Naive B cell (primary cell): ENCODE data around the gene CPLX3. TPM values are rescaled to one million over a fixed set of nuclear protein-coding genes. Genes with fewer than 3 reads are reported as not detected.
A peak's percentile ranks its signal among the peaks of the same experiment; 100 is the strongest.

ENCODE experiments used
- ATAC-seq, 2 donors: fragments of 150-1000 bp; cut with Tn5 transposase; 2 replicates each; pipeline ENCODE4 v1.10.0; 2021; ENCODE audit warnings: low read depth in 2 of 2, mild to moderate bottlenecking in 2 of 2, moderate library complexity in 2 of 2
- DNase-seq: peaks from one replicate; pipeline ENCODE4 v3.0.0; 2022
- H3K27ac Mint-ChIP-seq, 6 donors: one replicate each; pipeline ENCODE4 v1.8.0; 2020 to 2022; ENCODE audit warnings: mild to moderate bottlenecking in 6 of 6, mixed read lengths in 6 of 6, moderate library complexity in 5 of 6, inconsistent platforms in 2 of 6
- H3K27me3 Mint-ChIP-seq, 3 donors: one replicate each; pipeline ENCODE4 v1.8.0; 2021 to 2022; ENCODE audit warnings: mixed read lengths in 3 of 3, mild to moderate bottlenecking in 1 of 3
- H3K36me3 Mint-ChIP-seq, 2 donors: one replicate each; pipeline ENCODE4 v1.8.0; 2020 to 2022; ENCODE audit warnings: mixed read lengths in 2 of 2, inconsistent platforms in 1 of 2, mild to moderate bottlenecking in 1 of 2
- H3K4me1 Mint-ChIP-seq, 3 donors: one replicate each; pipeline ENCODE4 v1.8.0; 2020 to 2022; ENCODE audit warnings: mixed read lengths in 3 of 3, inconsistent platforms in 1 of 3, mild to moderate bottlenecking in 1 of 3, moderate library complexity in 1 of 3
- H3K4me3 Mint-ChIP-seq, 8 donors: one replicate each; pipeline ENCODE4 v1.8.0; 2020 to 2022; ENCODE audit warnings: mild to moderate bottlenecking in 8 of 8, mixed read lengths in 8 of 8, moderate library complexity in 8 of 8, inconsistent platforms in 2 of 8
- H3K9me3 Mint-ChIP-seq, 7 donors: one replicate each; pipeline ENCODE4 v1.8.0; 2020 to 2022; ENCODE audit warnings: mixed read lengths in 7 of 7, mild to moderate bottlenecking in 5 of 7, inconsistent platforms in 2 of 7, moderate library complexity in 1 of 7
- polyA plus RNA-seq, 6 donors: library from polyadenylated mRNA; unstranded; fragments of 300-500 nt; fragmentation: Illumina TruSeq; gene quantifications; one replicate each; pipeline ENCODE4 v1.2.3, GENCODE V29; 2021; ENCODE audit warnings: low read depth in 6 of 6

Gene CPLX3
- not detected for polyA plus RNA-seq

- peaks cover 24 to 67% (median 64%) of the 10 kb centered on the region in 3 donors for H3K27me3 Mint-ChIP-seq
- peak within 1 kb of the TSS in 1 of 6 donors; percentile 15 for H3K27ac Mint-ChIP-seq
- DNase-seq = peak; percentile 37
- peaks cover 13 to 24% (median 18%) of the 10 kb centered on the region in 3 donors for H3K4me1 Mint-ChIP-seq
- peak within 1 kb of the TSS in 4 of 8 donors; percentile 24 to 60 (median 43) for H3K4me3 Mint-ChIP-seq
- no peaks in the 10 kb centered on the region for H3K36me3 Mint-ChIP-seq
- no peaks in the 10 kb centered on the region for H3K9me3 Mint-ChIP-seq
- peak; percentile 29 to 48 for ATAC-seq
These were observed at the start of gene CPLX3 for GRCh38 chr15:74826364-74826819. TSS of gene CPLX3 (plus strand) at chr15:74826627. CDS start at chr15:74826704, 77 bp downstream.

- Mint-ChIP-seq H3K9me3 (no peaks in the 10 kb centered on the region), H3K27me3 (no peaks in the 10 kb centered on the region), H3K4me3 (peak overlapping the region; percentile 84 to 98 (median 90)), H3K27ac (peak overlapping the region; percentile 99 to 100 (median 99)), H3K4me1 (peaks cover 80 to 96% (median 87%) of the 10 kb centered on the region in 3 donors), H3K36me3 (no peaks in the 10 kb centered on the region)
- ATAC-seq (peak; percentile 72 to 73), DNase-seq (peak; percentile 91)
These were observed 49.3 kb upstream of the CPLX3 start for GRCh38 chr15:74776821-74777768.

DNA sequence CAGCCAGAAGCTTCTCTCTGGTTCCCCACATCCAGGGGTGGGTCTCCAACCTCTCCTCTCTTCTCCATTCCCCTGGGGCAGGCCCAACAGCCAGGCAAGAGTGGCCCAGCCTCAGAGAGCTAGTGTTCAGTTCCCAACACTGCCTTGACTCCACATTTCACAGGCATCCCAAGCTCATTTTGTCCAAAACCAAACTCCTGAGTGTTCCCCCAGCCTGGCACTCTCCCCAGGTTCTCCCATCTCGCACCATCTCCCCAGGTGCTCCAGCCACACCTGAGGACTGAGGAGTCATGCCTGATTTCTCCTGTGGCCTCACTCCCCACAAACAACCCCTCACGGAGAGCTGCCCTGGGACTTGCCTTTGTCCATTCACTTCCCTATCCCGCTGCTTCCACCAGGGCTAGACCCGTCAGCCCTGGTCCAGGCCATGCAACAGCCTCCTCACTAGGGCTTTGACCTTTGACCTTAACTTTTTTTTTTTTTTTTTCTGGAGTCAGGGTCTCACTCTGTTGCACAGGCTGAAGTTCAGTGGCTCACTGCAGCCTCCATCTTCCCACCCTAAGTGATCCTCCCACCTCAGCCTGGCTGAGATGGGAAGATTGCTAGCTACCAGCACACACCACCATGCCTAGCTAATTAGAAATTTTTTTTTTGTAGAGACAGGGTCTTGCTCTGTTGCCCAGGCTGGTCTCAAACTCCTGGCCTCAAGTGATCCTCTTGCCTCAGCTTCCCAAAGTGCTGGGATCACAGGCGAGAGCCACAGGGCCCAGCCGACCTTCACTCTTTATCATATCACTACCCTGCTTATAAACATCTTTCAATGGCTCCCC is 48.4 kb upstream of the CPLX3 start:
- Mint-ChIP-seq H3K36me3 (peaks cover 0 to 6% of the 10 kb centered on the region in 2 donors), H3K27me3 (no peaks in the 10 kb centered on the region), H3K9me3 (no peaks in the 10 kb centered on the region), H3K27ac (peak overlapping the region; percentile 99 to 100 (median 99)), H3K4me3 (peak overlapping the region; percentile 84 to 98 (median 90)), H3K4me1 (peaks cover 78 to 87% (median 78%) of the 10 kb centered on the region in 3 donors)
- DNase-seq (no peak), ATAC-seq (peak; percentile 11 to 13)

GRCh38 chr15:74778599-74778970 is 47.8 kb upstream of the CPLX3 start:
- peaks cover 75 to 86% (median 76%) of the 10 kb centered on the region in 3 donors for H3K4me1 Mint-ChIP-seq
- DNase-seq = no peak
- no peak for ATAC-seq
- no peaks in the 10 kb centered on the region for H3K27me3 Mint-ChIP-seq
- peak overlapping the region in 7 of 8 donors; percentile 45 to 98 (median 89) for H3K4me3 Mint-ChIP-seq
- H3K9me3 Mint-ChIP-seq = no peaks in the 10 kb centered on the region
- H3K36me3 Mint-ChIP-seq = peaks cover 0 to 12% of the 10 kb centered on the region in 2 donors
- H3K27ac Mint-ChIP-seq = peak overlapping the region; percentile 99 to 100 (median 99)

DNA sequence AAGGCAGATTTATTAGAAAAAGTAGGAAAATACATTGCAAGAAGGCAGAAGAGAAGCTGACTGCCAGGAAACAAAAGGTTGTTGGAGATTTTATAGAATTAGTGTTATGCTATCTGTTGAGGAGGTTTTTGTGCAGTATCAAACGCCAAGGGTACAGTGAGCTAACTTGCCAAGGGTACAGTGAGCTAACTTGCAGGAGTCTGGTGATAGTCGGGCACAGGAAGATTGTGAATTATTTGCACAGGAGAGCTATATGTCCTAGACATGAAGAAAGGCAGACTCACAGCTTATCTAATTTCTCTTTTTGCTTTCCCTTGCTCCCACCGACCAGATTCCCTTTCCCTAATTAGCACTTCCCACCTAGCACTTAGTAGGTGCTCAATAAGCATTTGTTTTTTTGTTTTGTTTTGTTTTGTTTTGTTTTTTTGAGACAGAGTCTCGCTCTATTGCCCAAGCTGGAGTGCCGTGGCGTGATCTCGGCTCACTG is 47.2 kb upstream of the CPLX3 start:
- H3K4me1 Mint-ChIP-seq = peaks cover 75 to 84% (median 77%) of the 10 kb centered on the region in 3 donors
- peak overlapping the region; percentile 98 to 100 (median 99) for H3K27ac Mint-ChIP-seq
- peaks cover 0 to 14% of the 10 kb centered on the region in 2 donors for H3K36me3 Mint-ChIP-seq

DNA sequence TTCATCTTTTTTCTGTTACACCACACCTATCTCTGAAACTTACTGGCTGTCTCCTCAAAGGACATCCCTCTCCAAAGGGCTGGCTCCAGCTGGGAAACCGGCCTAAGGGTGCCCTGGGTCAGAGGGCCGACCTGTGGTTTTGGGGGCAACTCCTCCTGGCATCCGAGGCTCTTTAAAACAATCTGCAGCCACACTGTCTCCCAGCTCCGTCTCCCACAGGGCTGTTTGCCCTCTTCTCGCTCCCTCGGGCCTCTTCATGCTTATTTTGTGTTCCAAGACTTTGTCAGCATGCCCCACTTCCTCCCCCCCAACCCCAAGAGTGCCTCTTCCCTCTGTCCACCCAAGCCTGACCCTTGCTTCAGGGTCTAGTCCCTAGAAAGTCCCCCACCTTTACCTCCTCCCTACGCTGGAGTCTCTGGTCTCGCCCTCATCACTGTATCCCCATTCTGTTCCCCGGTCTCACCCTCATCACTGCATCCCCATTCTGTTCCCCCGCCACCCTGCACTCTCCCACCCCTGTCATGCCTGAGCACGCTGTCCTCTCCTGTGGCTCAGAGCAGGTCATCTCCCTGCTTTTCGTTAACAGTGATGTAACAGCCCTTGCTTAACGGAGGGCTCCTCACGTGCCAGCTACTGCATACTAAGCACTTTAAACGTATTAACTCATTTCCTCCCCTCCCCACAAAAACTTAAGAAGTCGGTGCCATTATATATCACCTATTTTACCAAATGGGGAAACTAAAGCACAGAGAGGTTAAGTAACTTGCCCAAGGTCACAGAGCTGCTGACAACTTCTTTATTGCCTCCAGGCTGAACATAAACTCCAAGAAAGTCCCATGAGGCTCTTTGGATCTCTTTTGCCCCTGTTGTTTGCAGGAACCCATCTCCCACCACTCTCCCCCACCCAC is 45.6 kb upstream of the CPLX3 start:
- Mint-ChIP-seq H3K4me3 (peak overlapping the region; percentile 84 to 99 (median 96)), H3K27me3 (no peaks in the 10 kb centered on the region), H3K27ac (peak overlapping the region; percentile 92 to 100 (median 99)), H3K36me3 (peaks cover 0 to 14% of the 10 kb centered on the region in 2 donors), H3K4me1 (peaks cover 78 to 83% (median 79%) of the 10 kb centered on the region in 3 donors), H3K9me3 (no peaks in the 10 kb centered on the region)
- DNase-seq (peak; percentile 50), ATAC-seq (no peak)

More for the DNA sequence above, 47.2 kb upstream of the CPLX3 start:
- DNase-seq = no peak
- H3K27me3 Mint-ChIP-seq = no peaks in the 10 kb centered on the region
- H3K9me3 Mint-ChIP-seq = no peaks in the 10 kb centered on the region
- H3K4me3 Mint-ChIP-seq = peak overlapping the region; percentile 67 to 99 (median 94)
- ATAC-seq = no peak

DNA sequence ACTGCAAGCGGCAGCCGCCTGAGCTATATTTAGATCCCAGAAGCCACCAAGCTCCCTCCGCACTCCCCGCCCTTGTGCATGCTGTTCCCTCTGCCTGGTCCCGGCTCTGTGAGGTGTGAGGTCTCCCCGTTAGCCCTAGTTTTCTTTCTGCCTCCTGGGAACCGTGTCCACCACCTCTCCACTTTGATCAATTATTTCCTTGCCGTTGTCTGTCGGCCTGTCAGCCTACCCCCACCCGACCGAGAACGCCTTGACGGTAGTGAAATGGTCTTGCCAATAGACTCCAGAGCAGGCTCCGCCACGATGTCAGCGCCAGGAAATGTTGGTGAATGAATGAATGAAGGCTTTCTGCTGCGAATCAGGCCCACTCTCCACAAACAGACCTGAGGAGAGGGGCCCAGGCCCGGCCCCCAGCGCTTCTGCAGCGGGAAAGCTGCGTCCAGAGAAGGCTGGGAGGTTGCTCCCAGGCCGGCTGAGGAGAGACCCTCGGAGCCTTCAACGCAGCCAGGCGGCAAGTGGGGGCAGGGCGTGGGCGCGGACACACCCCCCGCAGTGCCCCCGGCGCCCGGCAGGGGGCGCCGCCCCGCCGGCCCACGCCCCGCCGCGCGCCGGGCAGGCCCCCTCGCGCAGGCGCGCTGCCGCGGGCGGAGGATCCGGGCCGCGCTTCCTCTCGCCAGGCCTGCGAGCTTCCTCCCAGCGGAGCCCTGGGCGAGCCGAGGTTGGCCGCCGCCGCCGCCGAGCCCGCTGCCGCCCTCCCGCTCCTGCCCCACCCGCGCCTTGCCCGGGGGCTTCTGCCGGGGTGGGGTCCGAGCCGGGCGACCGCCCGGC is 44.8 kb upstream of the CPLX3 start, which contains the start of gene CSK:
Gene CSK (plus strand): TSS at position 650 of the 828 bp plus-strand sequence. CDS start 16,218 bp downstream, outside the sequence.
- H3K4me1 Mint-ChIP-seq = peaks cover 76 to 83% (median 83%) of the 10 kb centered on the region in 3 donors
- no peaks in the 10 kb centered on the region for H3K27me3 Mint-ChIP-seq
- ATAC-seq (peak; percentile 57 to 65), DNase-seq (peak; percentile 88)
- peak within 1 kb of the TSS; percentile 88 to 99 (median 97) for H3K4me3 Mint-ChIP-seq
- H3K27ac Mint-ChIP-seq = peak within 1 kb of the TSS; percentile 97 to 100 (median 99)
- no peaks in the 10 kb centered on the region for H3K9me3 Mint-ChIP-seq
- H3K36me3 Mint-ChIP-seq = peaks cover 0 to 14% of the 10 kb centered on the region in 2 donors

- H3K4me1 Mint-ChIP-seq = peaks cover 75 to 83% (median 82%) of the 10 kb centered on the region in 3 donors
- peak overlapping the region; percentile 86 to 97 (median 94) for H3K27ac Mint-ChIP-seq
- ATAC-seq (peak; percentile 40 to 49), DNase-seq (peak; percentile 78)
- H3K9me3 Mint-ChIP-seq = no peaks in the 10 kb centered on the region
- H3K27me3 Mint-ChIP-seq = no peaks in the 10 kb centered on the region
- H3K4me3 Mint-ChIP-seq = peak overlapping the region; percentile 88 to 99 (median 96)
- peaks cover 0 to 14% of the 10 kb centered on the region in 2 donors for H3K36me3 Mint-ChIP-seq
These were observed 44.0 kb upstream of the CPLX3 start for GRCh38 chr15:74782259-74783071.

- ATAC-seq = no peak
- Mint-ChIP-seq H3K27me3 (no peaks in the 10 kb centered on the region), H3K4me3 (peak overlapping the region; percentile 88 to 99 (median 96)), H3K27ac (peak overlapping the region; percentile 70 to 97 (median 92)), H3K9me3 (no peaks in the 10 kb centered on the region), H3K36me3 (peaks cover 0 to 14% of the 10 kb centered on the region in 2 donors), H3K4me1 (peaks cover 73 to 83% (median 82%) of the 10 kb centered on the region in 3 donors)
- DNase-seq = peak; percentile 60
These were observed 43.2 kb upstream of the CPLX3 start for GRCh38 chr15:74783072-74783807.

- Mint-ChIP-seq H3K27ac (peak overlapping the region in 5 of 6 donors; percentile 67 to 97 (median 91)), H3K36me3 (peaks cover 0 to 14% of the 10 kb centered on the region in 2 donors), H3K9me3 (no peaks in the 10 kb centered on the region), H3K4me3 (peak overlapping the region; percentile 88 to 99 (median 96)), H3K27me3 (no peaks in the 10 kb centered on the region), H3K4me1 (peaks cover 72 to 83% (median 82%) of the 10 kb centered on the region in 3 donors)
- ATAC-seq (no peak), DNase-seq (no peak)
These were observed 42.6 kb upstream of the CPLX3 start for GRCh38 chr15:74783808-74784175.
